ENCODE measurements around the gene IQSEC2. TPM values are rescaled to one million over a fixed set of nuclear protein-coding genes. Genes with fewer than 3 reads are reported as not detected.

Gene IQSEC2
- total RNA-seq, 2 donors from 2014 or later = 19.8 to 38.7 TPM

DNA sequence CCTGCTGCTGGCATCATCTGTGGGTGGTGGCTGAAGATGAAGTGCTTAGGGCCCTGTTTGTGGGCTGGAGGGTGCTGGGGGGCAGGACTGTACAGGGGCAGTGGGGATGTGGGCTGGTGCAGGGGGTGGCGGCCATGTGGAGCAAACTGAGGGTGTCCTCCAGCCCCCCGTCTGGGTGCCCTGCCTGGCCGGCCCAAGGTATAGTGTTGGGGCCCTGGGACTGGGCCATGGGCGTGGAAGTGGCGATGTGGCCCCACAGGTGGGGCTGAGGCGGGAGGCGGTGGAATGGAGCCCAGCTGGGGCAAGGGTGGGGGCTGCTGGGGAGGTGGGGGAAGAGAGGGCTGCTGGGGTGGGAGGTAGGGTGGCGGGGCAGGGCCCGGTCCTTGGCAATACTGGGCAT is 46.9 kb downstream of the IQSEC2 start:
- WGBS = 88% methylated on average over 4 of the region's 9 CpGs
- intact Hi-C loops (cut with DNase I) = no loop called here
- H3K4me1 ChIP-seq (replicated peaks) = no peaks in the 10 kb centered on the region
- no peak for DNase-seq (ENCODE audit: low spot score)
- no peaks in the 10 kb centered on the region for H3K36me3 ChIP-seq
- H3K27ac ChIP-seq = no peak overlapping the region
- no peaks in the 10 kb centered on the region for H3K27me3 ChIP-seq (replicated peaks; ENCODE audit: insufficient read depth)
- no peaks in the 10 kb centered on the region for H3K9me3 ChIP-seq
- no peak for TF ChIP-seq POLR2AphosphoS5 (IDR thresholded peaks at IDR 0.05)
- TF ChIP-seq POLR2A (IDR thresholded peaks at IDR 0.05) = no peak
- TF ChIP-seq CTCF (IDR thresholded peaks at IDR 0.05) = no peak
- no peak overlapping the region for H3K4me3 ChIP-seq

- WGBS = 95% methylated on average over 7 of the region's 9 CpGs
- intact Hi-C loops (cut with DNase I) = no loop called here
These were observed 47.8 kb downstream of the IQSEC2 start for GRCh38 chrX:53233536-53233935.

DNA sequence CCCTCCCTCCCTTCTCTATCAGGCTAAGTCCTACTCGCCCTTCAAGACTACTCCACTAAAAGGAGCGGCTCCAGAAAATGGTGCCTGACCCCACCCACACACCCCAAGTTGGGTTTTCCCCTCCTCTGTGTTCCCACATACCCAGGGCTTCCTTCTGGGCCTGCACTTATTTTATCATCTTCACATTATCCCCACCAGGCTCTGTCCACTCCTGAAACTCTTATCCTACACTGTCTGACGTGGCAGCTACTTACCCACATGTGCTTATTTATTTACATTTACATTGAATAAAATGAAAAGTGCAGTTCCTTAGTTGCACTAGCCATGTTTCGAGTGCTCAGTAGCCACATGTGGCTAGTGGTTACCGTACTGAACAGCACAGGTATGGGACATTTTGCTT is 51.3 kb downstream of the IQSEC2 start:
- H3K9me3 ChIP-seq = no peaks in the 10 kb centered on the region
- no peaks in the 10 kb centered on the region for H3K36me3 ChIP-seq
- WGBS = 73% methylated on average over 5 of the region's 5 CpGs
- intact Hi-C loops (cut with DNase I) = no loop called here
- H3K27ac ChIP-seq = no peak overlapping the region
- H3K27me3 ChIP-seq (replicated peaks; ENCODE audit: insufficient read depth) = no peaks in the 10 kb centered on the region
- TF ChIP-seq CTCF (IDR thresholded peaks at IDR 0.05) (no peak), POLR2A (IDR thresholded peaks at IDR 0.05) (no peak), POLR2AphosphoS5 (IDR thresholded peaks at IDR 0.05) (no peak)
- no peak overlapping the region for H3K4me3 ChIP-seq
- DNase-seq (ENCODE audit: low spot score) = no peak
- H3K4me1 ChIP-seq (replicated peaks) = no peaks in the 10 kb centered on the region

More at GRCh38 chrX:53233536-53233935, 47.8 kb downstream of the IQSEC2 start:
- TF ChIP-seq POLR2A (IDR thresholded peaks at IDR 0.05) (no peak), POLR2AphosphoS5 (IDR thresholded peaks at IDR 0.05) (no peak), CTCF (IDR thresholded peaks at IDR 0.05) (no peak)
- H3K27ac ChIP-seq = no peak overlapping the region
- H3K4me3 ChIP-seq = no peak overlapping the region
- DNase-seq (ENCODE audit: low spot score) = no peak
- no peaks in the 10 kb centered on the region for H3K36me3 ChIP-seq
- H3K4me1 ChIP-seq (replicated peaks) = no peaks in the 10 kb centered on the region
- H3K27me3 ChIP-seq (replicated peaks; ENCODE audit: insufficient read depth) = no peaks in the 10 kb centered on the region
- H3K9me3 ChIP-seq = no peaks in the 10 kb centered on the region

GRCh38 chrX:53227224-53227765 is 54.1 kb downstream of the IQSEC2 start:
- Histone ChIP-seq H3K9me3 (no peaks in the 10 kb centered on the region), H3K4me1 (replicated peaks) (no peaks in the 10 kb centered on the region), H3K27me3 (replicated peaks; ENCODE audit: insufficient read depth) (no peaks in the 10 kb centered on the region), H3K36me3 (no peaks in the 10 kb centered on the region), H3K4me3 (no peak overlapping the region), H3K27ac (no peak overlapping the region)
- DNase-seq (ENCODE audit: low spot score) = no peak
- TF ChIP-seq CTCF (IDR thresholded peaks at IDR 0.05) = no peak
- no peak for TF ChIP-seq POLR2AphosphoS5 (IDR thresholded peaks at IDR 0.05)
- no peak for TF ChIP-seq POLR2A (IDR thresholded peaks at IDR 0.05)
- WGBS = 74% methylated on average over 7 of the region's 7 CpGs
- intact Hi-C loops (cut with DNase I) = no loop called here
